Right forelimb (tissue), 1 donor: Measurements from ENCODE around the gene SRRM2.

Experiments
- DNase-seq: peaks from one replicate; pipeline ENCODE4 v3.0.0-alpha.2; 2018

Gene SRRM2

GRCh38 chr16:2752035-2752849 lies at the start of gene SRRM2:
Gene SRRM2 (plus strand): TSS chr16:2752638. CDS start chr16:2756365, 3,727 bp downstream.
- DNase-seq, result peak; percentile 99

- DNase-seq, result no peak
These were observed 49.3 kb upstream of the SRRM2 start for GRCh38 chr16:2702871-2703745.

- no peak for DNase-seq
These were observed 48.1 kb upstream of the SRRM2 start for GRCh38 chr16:2704166-2704982.

GRCh38 chr16:2704983-2705275 lies 47.5 kb upstream of the SRRM2 start:
- no peak for DNase-seq

- no peak for DNase-seq
These were observed 47.1 kb upstream of the SRRM2 start for GRCh38 chr16:2705351-2705750.

- DNase-seq, result no peak
These were observed 46.4 kb upstream of the SRRM2 start for GRCh38 chr16:2706085-2706484.

DNA sequence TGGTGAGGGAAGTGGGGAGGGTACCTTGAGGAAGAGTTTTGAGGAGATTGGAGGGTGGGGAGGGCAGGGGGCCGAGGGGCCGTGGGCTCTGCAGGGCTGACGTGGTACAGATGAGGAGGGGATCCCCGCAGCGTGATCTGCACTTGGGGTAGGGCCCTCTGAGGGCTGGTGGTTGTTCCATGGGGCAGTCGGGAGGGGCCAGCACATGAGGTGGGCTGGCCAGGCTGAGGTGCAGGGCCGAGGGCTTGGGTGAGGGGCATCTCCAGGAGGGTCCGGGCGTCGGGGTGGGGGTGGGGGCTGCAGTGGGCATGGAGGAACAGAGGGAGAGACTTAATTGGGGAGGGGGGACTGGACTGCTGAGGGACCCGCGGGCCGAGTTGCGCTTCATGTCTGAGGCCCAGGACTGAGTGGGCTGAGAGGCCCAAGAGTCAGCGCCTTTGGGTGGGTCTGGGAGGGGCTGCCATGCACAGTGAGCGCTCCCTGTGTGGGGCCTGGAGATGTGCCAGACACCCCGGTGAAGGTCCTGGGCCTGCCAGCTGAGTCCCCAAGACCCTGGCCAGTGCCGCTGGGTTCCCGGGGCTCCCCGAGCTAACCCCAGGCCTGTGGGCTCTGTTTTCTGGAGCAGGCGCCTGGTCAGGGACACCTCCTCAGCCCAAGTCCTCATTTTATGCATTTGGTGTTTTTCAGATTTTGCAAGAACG lies 45.7 kb upstream of the SRRM2 start:
- no peak for DNase-seq

DNA sequence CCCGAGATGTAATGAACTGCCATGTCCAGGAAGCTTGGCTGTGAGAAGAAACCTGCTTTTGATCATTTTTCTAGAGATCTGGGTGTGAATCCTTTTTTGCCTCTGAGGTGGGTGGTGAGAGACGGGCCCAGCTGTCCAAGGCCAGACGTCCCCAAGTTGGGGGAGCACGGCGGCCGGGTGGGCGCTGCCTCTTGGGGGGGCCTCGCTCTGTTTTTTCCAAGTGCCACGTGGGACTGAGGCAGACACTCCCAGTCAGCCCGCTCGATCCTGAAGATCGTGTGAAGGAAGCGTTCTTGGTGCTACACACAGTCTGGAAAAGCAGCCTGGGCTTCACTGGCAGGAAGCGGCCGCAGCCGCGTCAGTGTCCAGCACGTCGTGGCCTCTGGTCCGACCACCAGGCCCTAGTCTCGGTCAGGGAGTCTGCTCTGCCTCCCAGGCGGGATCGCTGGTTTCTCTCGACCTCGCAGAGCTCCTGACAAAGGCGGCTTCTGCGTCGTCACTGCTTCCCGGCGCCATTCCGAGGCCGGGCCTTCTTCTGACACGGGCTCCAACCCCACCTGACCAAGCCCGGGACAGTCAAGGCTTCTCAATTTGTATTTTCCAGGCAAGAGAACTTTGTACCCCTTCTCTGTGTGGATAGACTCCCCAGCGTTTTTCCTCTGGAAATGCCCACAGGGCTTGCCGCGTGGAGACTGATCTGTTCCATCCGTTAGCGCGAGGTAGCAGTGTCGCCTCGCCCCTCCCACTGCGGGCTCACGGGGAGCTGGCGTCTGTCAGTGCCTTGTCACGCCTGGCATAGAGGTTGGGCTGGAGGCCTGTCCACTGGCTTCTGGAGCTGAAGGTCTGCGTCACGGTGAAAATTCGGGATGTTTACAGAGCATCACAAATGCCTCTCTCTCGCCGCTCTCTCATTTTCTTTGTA lies 44.8 kb upstream of the SRRM2 start:
- no peak for DNase-seq

GRCh38 chr16:2708290-2708639 lies 44.2 kb upstream of the SRRM2 start:
- no peak for DNase-seq

DNA sequence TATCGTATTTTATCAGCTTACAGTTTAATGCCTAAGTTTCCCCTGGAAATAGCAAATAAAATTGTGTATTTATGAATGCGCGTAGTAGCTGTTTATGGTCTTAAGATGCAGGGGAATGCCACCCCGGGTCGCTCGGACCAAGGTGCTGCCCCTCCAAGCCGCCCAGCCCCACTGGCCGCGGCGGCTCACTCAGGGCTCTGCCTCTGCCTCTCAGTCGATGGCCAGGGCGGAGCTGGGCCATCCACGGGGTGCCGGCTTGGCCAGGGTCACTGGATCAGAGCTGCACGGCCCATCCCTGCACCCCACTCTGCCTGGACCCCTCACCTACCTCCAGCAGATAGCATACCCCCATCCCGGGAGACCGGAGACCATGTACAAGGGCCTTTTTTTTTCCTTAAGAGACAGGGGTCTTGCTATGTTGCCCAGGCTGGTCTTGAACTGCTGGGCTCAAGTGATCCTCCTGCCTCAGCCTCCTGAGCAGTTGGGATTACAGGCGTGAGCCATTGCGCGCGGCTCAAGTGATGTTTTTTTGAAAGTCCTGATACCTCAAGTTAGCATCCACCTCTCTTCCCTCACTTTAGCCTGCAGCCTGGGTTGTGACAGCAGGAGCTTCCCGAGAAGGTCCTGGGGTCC lies 43.4 kb upstream of the SRRM2 start:
- DNase-seq, result no peak

- DNase-seq, result no peak
These were observed 42.9 kb upstream of the SRRM2 start for GRCh38 chr16:2709588-2709984.

- no peak for DNase-seq
These were observed 42.3 kb upstream of the SRRM2 start for GRCh38 chr16:2710021-2710710.

GRCh38 chr16:2710711-2711231 lies 41.7 kb upstream of the SRRM2 start:
- DNase-seq, result no peak

DNA sequence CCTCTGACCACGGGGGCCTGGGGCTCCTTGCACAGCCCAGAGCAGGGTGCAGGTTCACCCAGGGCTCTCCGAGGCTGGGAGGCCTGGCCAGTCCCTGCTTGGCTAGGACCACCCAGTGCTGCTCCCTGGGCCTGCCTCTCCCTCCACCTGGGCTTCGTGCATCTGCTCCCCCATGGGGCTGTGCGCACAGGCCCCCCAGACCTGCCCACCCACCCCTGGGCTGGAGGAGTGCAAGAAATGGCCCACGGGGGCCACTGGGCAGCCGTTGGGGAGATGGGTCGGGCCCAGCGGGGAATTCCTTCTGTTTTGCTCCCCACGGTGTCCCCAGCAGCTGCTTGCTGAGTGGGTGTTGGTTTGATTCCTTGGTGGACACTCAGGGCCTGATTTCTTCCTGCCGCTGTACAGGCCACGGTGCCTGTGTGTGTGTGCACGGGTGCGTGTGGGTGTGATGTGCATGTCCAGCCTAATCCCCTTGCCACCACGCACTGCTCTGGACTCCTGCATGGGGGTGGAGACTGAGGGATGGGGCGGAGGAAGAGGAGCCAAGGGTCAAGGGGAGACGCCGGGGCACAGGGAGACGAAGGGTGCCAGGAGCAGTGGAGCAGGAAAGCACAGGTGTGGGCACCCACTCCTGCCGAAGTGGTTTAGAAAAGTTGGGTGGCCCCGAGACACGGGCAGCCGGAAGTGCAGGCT lies 40.9 kb upstream of the SRRM2 start:
- no peak for DNase-seq

GRCh38 chr16:2712063-2712441 lies 40.4 kb upstream of the SRRM2 start:
- DNase-seq, result no peak

GRCh38 chr16:2712546-2712945 lies 39.9 kb upstream of the SRRM2 start:
- DNase-seq, result no peak

DNA sequence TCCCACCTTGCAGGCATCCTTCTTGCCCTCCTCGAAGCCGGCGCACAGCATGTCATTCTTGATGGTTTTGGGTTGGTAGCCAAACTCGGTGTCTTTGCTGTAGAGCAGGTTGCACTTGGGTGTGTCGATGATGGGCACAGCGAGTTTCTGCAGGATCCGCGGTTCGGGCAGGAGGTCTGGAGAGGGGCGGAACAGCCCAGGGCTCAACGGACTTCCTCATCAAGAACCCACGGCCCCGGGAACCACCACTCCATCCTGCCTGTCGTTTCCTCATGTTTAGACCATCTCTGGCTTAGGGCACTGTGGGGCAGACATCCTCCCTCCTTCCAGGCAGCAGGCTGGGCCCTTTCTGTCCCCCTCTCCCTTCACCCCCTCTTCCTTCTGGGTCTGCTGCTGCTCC lies 38.9 kb upstream of the SRRM2 start:
- DNase-seq, result no peak

DNA sequence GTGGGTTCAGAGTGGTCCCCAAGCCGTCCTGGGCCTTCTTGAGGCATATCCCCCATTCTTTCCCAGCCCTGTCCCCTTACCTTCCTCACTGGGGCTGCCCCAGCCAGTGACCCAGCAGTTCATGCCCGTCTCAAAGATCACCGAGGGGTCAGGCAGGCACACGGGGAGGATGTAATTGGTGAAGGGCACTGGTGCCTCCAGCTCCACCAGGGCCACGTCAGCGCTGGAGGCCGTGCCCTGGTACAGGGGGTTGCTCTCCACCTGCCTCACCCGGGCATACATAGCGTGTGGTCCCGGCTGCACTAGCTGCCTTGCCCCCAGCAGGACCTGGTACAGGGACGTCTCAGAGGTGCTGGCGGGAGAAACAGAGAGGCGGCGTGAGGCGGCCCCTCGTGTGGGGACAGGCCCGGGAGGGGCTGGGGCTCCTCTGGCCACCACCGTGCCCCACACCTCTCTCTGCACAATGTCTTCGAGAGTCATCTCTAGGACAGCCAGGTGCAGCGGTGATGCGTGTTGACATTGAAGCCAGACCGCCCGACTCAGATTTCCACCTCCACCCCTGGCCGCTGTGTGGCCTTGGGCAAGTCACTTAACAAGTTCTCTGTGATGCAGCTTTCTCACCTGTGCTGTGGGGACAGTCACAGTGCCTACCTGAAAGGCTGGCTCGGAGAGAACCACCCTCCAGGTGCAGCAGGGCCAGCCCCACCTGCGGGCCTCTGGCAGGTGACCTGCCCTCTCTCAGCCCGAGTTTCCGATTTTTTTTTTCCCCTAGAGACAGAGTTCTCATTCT lies 38.3 kb upstream of the SRRM2 start:
- DNase-seq, result no peak

DNA sequence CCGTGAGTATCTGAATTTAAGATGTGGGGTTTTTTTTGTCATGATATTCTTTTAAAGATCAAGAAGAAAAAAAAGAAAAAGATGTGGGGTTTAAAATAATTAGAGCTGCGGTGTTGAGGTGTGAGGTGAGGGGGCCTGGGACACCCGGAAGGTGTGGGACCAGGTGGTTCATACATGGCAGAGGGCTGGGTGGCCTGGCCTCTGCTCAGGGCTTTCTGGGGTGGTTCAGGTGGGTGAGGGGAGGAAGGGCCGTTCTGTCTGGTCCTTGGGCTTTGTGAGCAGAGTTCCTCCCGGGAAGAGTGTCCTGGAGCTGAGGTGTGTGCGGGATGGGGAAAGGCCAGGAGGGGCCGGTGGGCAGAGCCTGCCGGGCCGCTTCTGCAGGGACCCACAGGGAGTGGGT lies 37.4 kb upstream of the SRRM2 start:
- DNase-seq, result no peak
